SK-N-MC (cell line): Measurements from ENCODE around the gene EIF3F.

Experiments
- FOXP2 ChIP-seq: optimal IDR thresholded peaks from 2 replicates; pipeline ENCODE3; 2011; ENCODE audit warnings: mild to moderate bottlenecking, moderate library complexity; ENCODE audit not compliant: insufficient read depth; ENCODE audit errors: extremely low read length, control extremely low read depth
- POLR2AphosphoS5 ChIP-seq: IDR thresholded peaks from 2 replicates; pipeline ENCODE4 v1.6.1; 2012; ENCODE audit warnings: mild to moderate bottlenecking, low read depth, low read length, borderline replicate concordance

DNA sequence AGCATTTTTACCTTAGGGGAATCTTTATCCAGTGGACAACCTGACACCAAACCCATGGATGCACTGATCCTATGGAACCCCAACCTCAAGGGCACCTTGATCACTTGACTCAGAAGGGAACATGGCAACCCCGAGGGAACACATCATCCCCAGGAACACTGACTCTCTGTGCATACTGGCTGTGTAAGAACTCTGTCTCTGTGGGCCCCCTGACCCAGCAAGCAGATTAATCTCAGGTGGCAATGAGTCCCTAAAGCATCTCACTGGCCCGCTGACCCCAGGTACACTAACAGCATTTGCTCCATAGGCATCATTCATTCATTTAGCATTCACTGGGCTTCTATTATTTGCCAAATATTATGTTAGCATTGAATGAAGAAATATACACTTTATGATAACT is 16.9 kb downstream of the EIF3F start:
- TF ChIP-seq FOXP2 (no peak), POLR2AphosphoS5 (no peak)
